Measurements from ENCODE around the gene PLCD3. TPM values are rescaled to one million over a fixed set of nuclear protein-coding genes. Genes with fewer than 3 reads are reported as not detected.

PLCD3 gene
- total RNA-seq, 1 donor, result 8.1 TPM

DNA sequence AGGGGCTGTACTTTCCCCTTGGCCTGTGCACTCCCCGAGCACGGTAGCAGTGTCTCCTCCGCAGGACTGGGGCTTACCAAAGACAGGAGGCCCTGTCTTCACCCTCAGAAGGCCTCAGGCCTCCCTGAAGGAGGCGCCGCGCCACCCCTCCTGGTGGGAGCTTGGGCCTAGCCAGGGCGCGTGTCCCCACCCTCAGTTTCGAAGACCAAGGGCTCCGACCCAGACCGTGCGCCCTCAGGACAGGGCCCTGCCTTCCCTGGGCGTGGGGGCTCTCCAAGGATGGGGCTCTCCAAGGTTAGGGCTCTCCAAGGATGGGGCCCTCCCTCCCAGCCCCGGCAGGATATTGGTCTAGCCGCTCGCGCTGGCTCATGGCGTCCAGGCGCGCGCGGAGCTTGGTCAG, 11.8 kb downstream of the PLCD3 start:
- no peak for DNase-seq (ENCODE audit: low read depth in 2 of 3, low spot score in 2 of 3)

DNA sequence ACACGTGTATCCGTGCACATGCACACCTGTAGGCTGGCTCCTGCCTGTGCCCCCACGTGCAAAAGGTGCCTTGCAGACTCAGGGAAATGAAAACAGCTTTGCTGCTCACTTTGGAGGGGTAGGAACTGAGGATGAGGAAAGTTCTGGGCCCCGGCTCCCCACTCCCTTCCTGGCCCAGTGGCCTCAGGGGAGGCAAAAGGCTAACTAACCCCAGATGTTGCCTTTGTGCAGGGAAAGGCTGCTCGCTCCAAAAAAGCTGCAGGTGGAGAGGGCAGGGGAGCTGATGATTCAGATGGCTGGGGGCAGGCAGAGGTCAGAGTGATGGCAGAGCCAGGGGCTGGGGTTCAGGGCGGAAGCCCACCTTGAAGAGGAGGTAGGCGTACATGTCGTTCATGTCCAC, 12.4 kb downstream of the PLCD3 start:
- no peak for DNase-seq (ENCODE audit: low read depth in 2 of 3, low spot score in 2 of 3)

DNA sequence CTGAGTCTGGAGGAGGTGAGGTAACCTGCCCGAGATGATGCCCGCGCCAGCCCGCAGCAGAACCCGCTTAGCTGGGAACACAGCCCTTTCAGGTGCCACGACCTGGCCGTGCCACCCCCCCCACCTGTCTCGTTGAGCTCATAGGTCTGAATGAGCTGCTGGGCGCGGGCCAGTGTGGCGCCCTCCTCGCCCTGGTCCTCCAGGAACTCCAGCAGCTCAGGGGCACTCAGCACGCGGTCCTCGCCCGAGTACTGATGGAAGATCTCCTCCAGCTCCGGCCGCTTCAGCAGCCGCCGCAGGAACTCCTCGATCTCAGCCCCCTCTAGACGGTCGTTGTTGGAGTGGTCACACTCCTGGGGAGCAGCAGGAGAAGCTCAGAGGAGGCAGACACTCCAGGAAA, 13.6 kb downstream of the PLCD3 start:
- DNase-seq (ENCODE audit: low read depth in 2 of 3, low spot score in 2 of 3), result no peak

DNA sequence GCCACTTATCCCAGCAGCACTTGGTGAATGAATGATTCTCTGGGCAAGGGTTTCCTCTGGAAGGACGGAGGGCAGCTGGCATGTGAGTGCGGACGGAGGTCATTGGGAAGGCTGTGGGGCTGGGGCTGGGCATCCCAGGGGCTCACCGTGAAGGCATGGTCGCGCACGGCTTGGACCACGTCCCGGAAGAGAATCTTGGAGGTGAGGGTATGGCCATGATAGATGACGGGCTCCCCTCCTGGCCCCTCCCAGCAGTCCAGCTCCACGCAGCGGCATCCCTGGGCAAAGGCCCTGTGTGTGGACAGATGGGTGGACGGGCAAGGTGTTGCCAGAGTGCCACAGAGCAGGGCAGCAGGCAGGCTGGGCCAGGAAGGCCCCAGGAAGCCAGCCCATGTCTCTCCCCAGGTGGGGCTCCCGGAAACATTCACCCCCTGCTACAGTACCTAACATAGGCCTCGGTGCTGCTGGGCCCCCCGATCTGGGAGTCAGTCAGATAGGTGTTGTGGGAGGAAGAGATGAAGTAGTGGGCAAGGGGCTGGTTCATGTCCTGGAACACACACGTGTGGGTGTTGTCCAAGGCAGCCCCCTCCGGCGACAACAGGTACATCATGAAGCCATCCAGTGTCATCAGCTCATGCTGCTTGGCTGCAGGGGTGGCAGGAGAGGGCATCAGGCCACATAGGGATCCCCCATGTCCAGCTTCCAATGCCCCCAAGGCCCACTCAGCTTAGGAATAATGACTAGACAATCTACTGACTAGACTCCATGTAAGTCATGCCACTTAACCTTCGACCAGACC, 14.3 kb downstream of the PLCD3 start:
- DNase-seq (ENCODE audit: low read depth in 2 of 3, low spot score in 2 of 3), result no peak

DNA sequence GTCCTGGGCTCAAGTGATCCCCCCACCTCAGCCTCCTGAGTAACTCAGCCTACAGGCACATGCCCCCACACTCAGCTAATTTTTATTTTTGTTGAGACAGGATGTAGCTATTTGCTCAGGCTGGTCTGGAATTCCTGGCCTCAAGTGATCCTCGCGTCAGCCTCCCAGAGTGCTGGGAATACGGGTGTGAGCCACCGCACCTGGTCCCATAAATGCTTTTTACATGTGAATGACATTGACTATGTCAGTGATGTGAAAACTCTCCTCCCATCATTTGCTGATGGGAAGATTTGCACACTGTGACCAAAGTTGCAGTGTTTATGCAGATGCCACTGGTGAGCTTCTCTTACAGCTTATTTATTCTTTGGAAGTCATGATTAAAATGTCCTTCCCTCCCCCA, 15.0 kb downstream of the PLCD3 start:
- DNase-seq (ENCODE audit: low read depth in 2 of 3, low spot score in 2 of 3), result no peak

DNA sequence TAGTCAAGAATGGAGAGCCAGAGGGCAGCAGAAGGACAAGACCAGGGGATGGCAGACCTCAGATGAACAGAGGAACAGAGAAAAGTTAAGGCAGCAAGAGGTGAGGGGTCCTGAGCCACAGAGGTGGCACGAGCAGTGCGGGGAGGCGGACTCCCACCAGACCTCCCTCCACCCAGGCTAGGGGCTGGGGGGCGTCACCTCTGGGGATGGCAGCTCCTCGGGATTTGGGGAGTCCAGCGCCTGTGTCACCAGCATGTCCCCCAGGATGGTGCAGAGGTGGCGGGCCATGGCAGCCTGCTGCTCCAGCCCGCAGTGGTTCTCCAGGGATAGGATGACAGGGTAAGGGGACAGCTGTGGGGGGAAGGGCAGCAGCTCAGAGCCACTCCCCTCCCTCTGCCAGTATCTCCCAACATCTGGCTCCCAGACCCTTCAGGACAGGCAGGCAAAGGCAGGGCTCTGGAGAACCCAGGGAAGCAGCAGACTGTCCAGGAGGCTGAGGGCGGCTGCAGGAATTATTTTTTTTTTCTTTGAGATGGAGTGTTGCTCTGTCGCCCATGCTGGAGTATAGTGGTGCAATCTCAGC, 15.8 kb downstream of the PLCD3 start:
- DNase-seq (ENCODE audit: low read depth in 2 of 3, low spot score in 2 of 3), result no peak

DNA sequence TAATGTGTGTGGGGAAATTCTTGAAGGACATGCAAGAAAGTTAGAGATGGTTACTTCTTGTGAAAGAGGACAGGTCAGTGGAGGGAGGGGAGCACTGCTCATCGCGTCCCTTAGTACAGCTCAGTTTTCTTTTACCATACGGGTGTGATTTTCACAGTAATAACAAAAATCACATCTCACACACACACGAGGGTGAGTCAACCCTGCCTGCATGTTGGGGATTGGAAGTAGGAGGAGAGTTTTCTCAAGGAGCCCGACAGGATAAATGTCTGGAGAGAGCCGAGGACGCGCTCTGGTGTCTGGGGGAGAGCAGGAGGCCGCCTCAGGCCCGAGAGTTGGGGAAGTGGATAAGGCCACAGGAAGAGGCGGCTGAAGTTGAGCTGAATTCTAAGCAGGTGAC, 16.4 kb downstream of the PLCD3 start:
- no peak for DNase-seq (ENCODE audit: low read depth in 2 of 3, low spot score in 2 of 3)

DNA sequence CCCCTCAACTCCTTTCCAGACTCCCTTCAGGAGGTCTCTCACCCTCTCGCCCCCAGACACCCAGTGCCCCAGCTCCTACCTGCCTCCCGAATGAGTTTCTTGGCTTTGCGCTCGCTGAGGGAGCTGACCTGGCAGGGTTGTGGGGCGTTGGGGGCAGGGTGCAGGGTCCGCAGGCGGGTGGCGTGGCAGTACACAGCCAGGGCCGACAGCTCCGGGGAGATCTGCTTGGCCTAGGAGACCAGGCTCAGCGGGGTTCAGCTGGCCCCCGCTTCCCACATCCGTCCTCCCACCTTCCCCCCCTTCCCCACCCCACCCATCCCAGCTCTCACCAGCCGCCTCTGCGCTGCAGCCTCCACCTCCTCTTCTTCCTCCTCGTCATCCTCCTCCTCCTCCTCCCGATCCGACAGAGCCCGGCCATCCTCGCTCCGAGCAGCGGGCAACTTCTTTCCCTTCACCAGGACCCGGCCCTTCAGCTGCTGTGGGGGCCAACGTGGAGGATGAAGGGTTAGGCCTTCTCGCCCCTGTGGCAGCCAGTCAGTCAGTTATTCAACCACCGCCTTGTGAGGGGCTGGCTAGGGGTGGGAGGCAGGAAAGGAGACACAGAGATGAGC, 17.2 kb downstream of the PLCD3 start:
- DNase-seq (ENCODE audit: low read depth in 2 of 3, low spot score in 2 of 3), result no peak

DNA sequence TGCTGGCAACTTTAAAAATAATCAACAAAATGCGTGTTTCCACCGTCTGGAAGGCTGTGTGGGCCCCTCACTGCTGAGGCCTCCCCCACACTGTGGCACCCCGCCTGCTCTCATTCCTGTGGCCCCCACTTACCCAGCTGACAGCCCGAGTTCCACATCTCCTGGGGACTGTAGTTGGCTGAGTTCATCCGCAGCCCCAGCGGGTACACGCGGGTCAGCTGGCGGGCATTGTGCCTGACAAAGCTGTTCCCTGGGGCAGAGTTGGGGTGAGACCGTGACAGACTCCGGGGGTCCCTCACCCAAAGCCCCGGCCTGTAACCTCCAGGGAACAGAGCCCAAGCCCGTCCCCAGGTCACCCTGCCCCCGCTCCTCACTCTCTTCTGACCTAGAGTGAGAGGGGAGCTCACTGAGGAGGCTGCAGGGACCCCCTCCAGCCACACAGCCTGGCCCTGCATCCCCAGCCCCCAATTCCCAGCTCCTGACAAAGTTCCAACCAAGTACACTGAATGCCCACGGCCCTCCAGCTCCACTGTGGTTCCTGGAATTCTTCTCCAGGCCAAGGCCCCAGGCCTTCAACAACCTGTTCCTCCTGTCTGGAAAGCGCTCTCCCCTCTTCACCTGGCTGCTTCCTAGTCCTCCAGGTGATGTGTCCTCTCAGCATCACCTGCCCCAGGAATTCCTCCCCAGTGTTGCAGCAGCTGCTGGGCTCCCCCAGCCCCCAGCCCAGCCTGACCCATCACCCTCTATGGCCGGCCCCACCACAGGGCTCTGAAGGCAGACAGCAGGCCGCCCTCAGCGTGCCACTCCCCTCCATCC, 18.0 kb downstream of the PLCD3 start:
- no peak for DNase-seq (ENCODE audit: low read depth in 2 of 3, low spot score in 2 of 3)

DNA sequence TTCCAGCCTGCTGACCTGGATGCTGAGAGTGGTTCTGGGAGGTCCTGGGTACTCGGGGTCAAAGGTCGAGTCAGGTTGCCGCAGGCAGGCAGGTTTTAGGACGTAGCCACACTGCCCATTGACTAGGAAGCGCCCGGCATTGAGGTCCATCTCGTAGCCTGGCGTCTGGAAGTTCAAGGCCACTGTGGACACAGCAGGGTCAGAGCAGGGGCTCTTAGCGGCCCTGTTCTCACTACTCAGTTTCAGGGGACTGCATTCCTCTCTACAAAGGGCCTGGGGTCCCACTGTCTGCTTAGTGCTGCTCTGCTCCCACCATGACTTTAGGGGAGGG, 18.9 kb downstream of the PLCD3 start:
- no peak for DNase-seq (ENCODE audit: low read depth in 2 of 3, low spot score in 2 of 3)

DNA sequence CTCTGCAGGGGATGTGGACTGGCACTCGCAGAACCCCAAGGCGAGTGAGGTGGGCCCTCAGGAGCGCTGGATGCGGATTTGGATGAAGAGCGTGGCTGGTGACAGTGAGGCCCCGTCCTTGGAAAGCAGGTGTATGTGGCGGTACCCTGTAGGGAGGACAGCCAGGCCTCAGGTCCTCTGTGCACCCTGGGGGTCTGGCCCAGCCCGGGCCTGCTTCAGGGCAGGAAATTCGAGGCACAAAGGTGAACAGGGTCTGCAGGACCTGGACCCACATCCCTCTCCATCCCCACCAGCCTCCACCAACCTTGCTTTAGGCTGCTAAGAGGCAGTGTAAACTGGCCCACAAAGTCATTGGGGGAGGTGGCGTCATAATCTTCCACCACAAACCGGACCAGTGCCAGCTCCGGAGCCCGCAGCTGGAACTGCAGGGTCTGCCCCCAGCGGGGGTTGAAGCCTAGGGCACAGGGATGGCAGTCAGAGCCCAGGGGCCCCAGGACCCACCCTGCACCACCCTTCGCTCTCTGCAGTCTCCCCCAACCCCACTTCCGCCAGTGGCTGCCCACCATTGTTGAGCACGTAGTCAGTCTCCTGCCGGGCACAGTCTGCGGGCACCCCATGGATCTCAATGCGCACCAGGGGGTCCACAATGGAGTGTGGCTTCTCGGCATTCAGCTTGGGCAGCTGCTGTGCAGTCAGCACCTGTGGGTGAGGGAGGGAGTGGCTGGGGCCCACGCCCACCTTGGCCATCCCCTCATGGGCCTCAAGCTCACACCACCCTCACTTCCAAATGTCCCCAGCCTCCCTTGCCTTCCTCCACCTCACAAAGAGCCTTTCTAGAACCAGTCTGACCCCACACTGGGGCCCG, 19.5 kb downstream of the PLCD3 start:
- DNase-seq (ENCODE audit: low read depth in 2 of 3, low spot score in 2 of 3), result no peak

DNA sequence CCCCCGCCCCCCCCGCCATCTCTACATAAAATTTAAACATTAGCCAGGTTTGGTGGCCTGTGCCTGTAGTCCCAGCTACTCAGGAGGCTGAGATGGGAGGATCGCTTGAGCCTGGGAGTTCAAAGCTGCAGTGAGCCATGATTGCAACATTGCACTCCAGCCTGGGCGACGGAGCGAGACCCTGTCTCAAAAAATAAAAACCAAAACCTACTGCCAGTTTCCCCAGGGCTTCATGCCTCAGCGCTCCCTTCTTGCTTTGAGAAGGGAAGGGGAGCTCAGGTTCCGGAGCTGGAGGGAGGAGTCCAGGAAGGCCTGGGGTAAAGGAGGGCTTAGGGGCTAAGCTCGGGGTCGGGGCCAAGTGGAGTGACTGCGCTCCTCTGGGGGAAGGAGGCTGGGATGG, 20.5 kb downstream of the PLCD3 start:
- DNase-seq (ENCODE audit: low read depth in 2 of 3, low spot score in 2 of 3), result no peak

DNA sequence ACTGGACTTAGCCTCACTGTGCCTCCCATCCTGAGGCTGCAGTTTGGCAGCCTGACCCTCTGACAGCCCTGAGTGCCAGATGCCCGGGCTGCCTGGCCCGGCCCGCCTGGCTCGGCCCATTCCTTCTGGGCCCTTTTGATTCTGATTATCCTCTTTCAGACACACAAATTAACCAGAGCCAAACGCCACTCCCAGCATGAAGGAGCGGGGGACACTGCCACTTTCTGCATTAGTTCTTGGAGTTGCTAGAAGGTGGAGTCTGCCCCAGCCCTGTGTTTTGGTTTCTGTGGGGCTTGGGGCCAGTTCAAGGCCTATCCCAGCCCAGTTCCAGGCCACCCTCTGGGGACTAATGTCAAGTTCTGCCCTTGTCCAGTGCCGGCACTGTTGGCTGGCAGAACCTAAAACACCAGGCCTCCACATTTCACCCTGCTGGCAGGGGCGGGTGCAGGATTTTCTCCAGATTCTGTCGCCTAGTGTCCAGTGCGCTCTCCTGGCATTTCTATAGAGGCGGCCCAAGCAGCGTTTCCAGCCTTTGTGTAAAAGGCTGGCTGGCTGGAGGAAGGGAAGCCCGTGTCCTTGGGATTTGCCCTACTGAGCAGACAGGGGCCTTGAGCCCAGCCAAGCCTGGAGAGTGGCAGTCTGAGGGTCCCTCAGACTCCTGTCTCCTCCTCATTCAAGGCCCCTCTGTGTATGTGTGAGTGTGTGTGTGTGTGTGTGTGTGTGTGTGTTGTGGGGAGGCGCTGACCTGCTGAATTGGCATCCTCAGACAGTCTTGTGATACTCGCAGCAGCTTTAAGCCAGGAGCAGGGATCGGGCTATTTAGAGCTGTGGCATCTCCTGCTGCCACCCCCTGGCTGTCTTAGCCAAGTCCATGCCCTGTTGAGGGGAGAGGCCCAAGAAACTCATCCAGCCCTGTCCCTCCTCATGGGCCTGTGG, 21.4 kb downstream of the PLCD3 start:
- no peak for DNase-seq (ENCODE audit: low read depth in 2 of 3, low spot score in 2 of 3)

DNA sequence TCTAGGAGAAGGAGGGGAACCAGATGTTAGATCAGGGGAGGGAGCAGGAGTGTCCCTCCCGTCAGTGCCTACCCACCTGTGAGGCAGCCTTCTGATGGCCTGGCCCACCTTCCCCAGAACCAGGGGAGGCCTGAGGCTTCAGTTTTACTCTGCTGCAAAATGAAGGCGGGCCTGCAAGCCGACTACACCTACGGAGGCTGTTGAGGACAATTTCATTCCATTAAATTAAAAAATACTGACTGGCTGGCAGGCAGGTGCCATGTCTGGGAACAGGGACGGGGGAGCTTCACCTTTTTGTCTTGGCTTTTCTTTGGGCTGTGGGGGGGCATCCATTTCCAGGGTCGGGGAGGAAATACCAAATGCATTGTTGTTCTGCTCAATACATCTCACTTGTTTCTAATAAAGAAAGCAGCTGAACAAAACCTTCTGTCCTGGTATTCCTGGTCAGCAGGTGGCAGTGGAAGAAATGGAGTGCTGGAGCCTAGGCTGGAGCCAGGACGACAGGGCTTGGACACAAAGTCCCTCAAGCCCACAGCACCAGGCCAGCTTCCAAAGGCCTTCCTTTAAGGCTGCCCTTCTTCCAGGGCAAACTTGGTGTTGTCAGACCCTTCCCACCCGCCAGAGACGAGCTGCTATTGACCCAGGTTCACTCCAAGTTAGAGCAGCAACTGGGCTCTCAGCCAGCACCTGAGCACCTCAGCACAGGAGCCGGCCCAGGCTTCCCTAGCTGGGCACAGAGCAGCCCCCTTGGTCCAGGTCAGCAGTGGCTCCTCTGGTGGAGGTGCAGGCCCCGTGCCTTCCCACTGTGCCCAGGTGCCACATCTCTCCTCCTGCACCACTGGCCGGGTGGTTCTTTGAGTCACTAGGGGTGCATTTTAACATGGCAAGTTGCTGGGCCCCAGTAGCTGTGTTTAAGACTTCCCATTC, 23.5 kb downstream of the PLCD3 start:
- no peak for DNase-seq (ENCODE audit: low read depth in 2 of 3, low spot score in 2 of 3)

DNA sequence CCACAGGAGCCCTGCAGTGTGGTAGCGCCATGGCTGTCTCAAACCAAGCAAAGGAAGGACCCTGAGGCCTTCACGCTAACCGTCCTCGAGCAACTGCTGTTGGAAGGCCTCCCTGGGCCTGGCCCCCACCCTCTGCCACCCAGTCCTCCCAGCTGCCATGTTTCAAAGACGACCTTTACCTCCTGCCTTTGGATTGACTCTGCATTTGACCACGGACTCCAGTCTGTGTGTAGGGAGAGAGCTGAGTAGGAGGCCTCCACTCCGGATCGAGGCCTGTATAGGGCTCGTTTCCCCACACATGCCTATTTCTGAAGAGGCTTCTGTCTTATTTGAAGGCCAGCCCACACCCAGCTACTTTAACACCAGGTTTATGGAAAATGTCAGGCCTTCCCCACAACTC, 24.3 kb downstream of the PLCD3 start:
- no peak for DNase-seq (ENCODE audit: low read depth in 2 of 3, low spot score in 2 of 3)

DNA sequence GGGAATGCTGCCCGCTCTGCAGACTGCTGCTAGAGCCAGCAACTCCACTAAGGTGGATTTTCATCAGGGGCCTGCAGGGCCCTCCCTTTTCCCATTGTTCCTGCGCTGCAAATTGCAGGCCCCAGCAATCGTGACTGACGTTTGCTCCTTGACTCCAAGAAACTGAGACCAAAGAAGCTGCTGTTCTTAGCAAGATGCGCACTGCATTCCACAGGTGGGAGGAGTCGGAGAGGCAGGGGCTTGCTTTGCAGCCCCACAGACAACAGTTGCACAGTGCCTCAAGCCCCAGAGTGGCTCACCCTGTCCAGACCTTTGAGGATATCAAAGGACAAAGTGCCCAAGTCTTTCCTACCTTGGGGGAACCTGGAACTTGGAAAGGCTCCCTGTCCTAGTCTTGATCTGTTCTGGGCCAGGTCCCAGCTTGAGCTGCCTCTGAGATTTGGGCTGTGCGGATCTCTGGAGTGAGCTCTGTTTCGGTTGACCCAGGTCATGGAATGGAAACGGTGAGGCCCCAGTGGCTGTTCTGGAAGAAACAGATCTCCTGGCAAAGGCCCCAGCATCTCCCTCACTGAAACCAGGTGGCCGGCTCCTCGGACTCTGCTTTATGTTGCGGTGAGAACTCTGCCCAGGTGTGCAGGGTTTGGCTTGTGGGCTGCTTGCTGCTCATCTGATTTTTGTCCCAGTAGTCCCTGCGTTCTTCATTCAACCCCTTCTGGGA, 24.9 kb downstream of the PLCD3 start:
- no peak for DNase-seq (ENCODE audit: low read depth in 2 of 3, low spot score in 2 of 3)

DNA sequence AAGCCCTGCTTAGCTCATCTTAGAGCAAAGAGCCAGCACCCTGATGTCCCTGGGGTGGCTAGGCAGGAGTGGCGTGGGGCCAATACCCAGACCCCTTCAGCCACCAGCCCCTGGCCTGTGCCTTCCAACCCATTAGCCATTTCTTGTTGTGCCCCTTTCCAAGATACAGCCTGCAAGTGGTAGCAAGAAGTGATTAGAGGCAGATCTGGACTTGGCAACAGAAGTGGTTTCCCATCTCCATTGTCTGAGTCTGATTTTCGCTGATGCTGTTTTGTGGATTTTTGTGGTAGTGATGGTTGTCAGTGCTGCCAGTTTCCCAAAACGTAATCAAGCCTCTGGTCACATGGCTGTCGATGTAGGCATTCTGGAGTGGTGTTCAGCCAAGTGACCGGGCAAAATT, 25.7 kb downstream of the PLCD3 start:
- no peak for DNase-seq (ENCODE audit: low read depth in 2 of 3, low spot score in 2 of 3)

DNA sequence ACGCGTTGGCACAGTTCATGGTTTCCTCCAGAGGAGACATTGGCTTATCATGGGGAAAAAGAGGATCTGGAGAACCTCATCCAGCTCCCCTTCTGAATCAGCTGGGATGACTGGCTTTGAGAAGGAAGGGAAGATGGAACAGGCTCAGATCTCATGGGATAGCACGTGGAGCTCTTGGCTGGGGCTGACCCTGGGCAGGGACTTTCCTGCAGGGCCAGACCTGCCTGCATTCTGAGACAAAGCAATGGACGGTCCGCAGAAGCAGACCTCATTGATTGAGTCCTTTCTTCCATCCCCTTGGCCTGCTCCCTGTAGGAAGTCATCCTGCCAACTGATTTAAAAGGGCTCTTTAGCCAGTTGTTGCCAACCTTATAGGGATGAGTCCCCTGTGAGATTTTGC, 26.2 kb downstream of the PLCD3 start:
- DNase-seq (ENCODE audit: low read depth in 2 of 3, low spot score in 2 of 3), result no peak
